ENCODE measurements around the gene S1PR5. TPM values are rescaled to one million over a fixed set of nuclear protein-coding genes. Genes with fewer than 3 reads are reported as not detected.

S1PR5 gene
- total RNA-seq, 1 experiment from 2014 or later, result 0.41 TPM

- BruUV-seq (replicated peaks), result no TSS peak
- intact Hi-C loops (cut with micrococcal nuclease; ENCODE audit: unreplicated experiment), result loop anchor here (5.0 kb wide), 1 partner anchor 65 kb away; the partner anchor contains the start of genes CDKN2D and KRI1
Measured at GRCh38 chr19:10502524-10503001, 14.7 kb downstream of the S1PR5 start.

DNA sequence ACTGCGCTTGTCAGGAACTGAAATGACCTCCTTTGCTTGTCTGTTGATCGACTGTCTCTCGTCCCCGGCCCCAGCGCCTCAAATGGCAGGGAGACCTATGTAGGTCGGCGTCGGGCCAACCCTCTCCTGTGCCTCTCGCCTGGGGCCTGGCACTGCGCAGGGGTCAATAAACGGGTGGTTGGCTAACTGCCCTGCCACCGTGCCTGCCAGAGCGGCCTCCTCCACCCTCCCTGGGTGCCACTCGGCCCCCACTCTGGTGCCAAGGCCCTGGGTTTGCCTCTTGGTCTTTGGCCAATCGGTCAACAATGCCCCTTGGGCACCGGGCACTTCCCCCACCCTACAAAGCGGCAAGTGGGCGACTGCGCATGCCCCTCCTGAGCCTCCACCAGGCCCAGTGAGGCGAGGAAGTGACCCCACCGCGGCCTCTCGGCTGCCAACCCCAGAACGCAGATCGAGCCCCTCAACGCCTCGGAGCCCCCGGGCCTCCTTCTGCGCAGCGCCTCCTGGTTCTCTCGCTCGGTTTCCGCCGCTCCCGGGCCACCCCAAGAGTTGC lies 15.2 kb downstream of the S1PR5 start:
- peak; percentile 40 for DNase-seq (ENCODE audit: low spot score)
- BruUV-seq (replicated peaks), result TSS peak; percentile 57

More at GRCh38 chr19:10502524-10503001, 14.7 kb downstream of the S1PR5 start:
- Histone ChIP-seq H3K9me3 (ENCODE audit: low read depth, low read length, poor library complexity, severe bottlenecking) (no peaks in the 10 kb centered on the region), H3K27me3 (replicated peaks; ENCODE audit: insufficient read depth, low read depth, low read length, poor library complexity) (no peaks in the 10 kb centered on the region), H3K4me3 (ENCODE audit: low read depth, low read length, poor library complexity, severe bottlenecking) (peak overlapping the region; percentile 90), H3K27ac (ENCODE audit: low read depth, low read length, poor library complexity, severe bottlenecking) (peak overlapping the region; percentile 99), H3K4me1 (ENCODE audit: insufficient read depth, low read length, poor library complexity, severe bottlenecking) (no peaks in the 10 kb centered on the region), H3K36me3 (ENCODE audit: insufficient read depth, low read length, poor library complexity, severe bottlenecking) (peaks cover 23% of the 10 kb centered on the region)
- ChIA-PET POLR2A (ENCODE audit: low non-redundant PET) (no interaction called here), CTCF (no interaction called here)
- no peak for TF ChIP-seq CTCF (conservative IDR thresholded peaks at IDR 0.05; ENCODE audit: low read depth, low read length)
- TF ChIP-seq EZH2 (IDR thresholded peaks at IDR 0.05; ENCODE audit: borderline replicate concordance, low read depth, low read length, poor library complexity, severe bottlenecking), result no peak
- DNase-seq (ENCODE audit: low spot score), result peak; percentile 95

DNA sequence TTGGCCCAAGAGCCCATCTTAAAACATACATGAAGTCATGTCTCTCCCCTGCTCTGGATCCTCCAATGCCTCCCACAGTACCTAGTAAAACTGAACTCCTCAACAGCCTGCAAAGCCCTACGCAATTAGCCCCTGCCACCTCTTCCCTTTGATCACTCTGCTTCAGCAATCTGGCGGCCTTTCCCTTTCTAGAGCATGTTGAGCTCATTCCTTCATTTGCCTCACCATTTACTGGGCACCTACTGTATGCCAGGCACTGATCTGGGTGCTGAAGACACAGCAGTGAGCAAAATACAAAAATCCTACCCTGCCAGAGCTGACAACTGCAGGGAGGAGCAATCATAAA lies 17.0 kb downstream of the S1PR5 start:
- H3K27me3 ChIP-seq (replicated peaks; ENCODE audit: insufficient read depth, low read depth, low read length, poor library complexity), result no peaks in the 10 kb centered on the region
- no peaks in the 10 kb centered on the region for H3K4me1 ChIP-seq (ENCODE audit: insufficient read depth, low read length, poor library complexity, severe bottlenecking)
- H3K4me3 ChIP-seq (ENCODE audit: low read depth, low read length, poor library complexity, severe bottlenecking), result no peak overlapping the region
- BruUV-seq (replicated peaks), result no TSS peak
- POLR2A ChIA-PET (ENCODE audit: low non-redundant PET), result no interaction called here
- TF ChIP-seq EZH2 (IDR thresholded peaks at IDR 0.05; ENCODE audit: borderline replicate concordance, low read depth, low read length, poor library complexity, severe bottlenecking) (no peak), CTCF (conservative IDR thresholded peaks at IDR 0.05; ENCODE audit: low read depth, low read length) (no peak)
- no peaks in the 10 kb centered on the region for H3K9me3 ChIP-seq (ENCODE audit: low read depth, low read length, poor library complexity, severe bottlenecking)
- intact Hi-C loops (cut with micrococcal nuclease; ENCODE audit: unreplicated experiment), result loop anchor here (5.0 kb wide), 1 partner anchor 67 kb away; the partner anchor contains the start of genes CDKN2D and KRI1
- DNase-seq (ENCODE audit: low spot score), result no peak
- H3K27ac ChIP-seq (ENCODE audit: low read depth, low read length, poor library complexity, severe bottlenecking), result no peak overlapping the region
- CTCF ChIA-PET, result interaction anchor here (0.6 kb wide), 1 partner anchor 32 kb away, joined by 3 read pairs; no protein-coding TSS in a partner anchor
- H3K36me3 ChIP-seq (ENCODE audit: insufficient read depth, low read length, poor library complexity, severe bottlenecking), result peaks cover 33% of the 10 kb centered on the region

More for the DNA sequence above, 15.2 kb downstream of the S1PR5 start:
- H3K4me1 ChIP-seq (ENCODE audit: insufficient read depth, low read length, poor library complexity, severe bottlenecking), result no peaks in the 10 kb centered on the region
- H3K36me3 ChIP-seq (ENCODE audit: insufficient read depth, low read length, poor library complexity, severe bottlenecking), result peaks cover 26% of the 10 kb centered on the region
- POLR2A ChIA-PET (ENCODE audit: low non-redundant PET), result no interaction called here
- H3K27me3 ChIP-seq (replicated peaks; ENCODE audit: insufficient read depth, low read depth, low read length, poor library complexity), result no peaks in the 10 kb centered on the region
- TF ChIP-seq CTCF (conservative IDR thresholded peaks at IDR 0.05; ENCODE audit: low read depth, low read length) (no peak), EZH2 (IDR thresholded peaks at IDR 0.05; ENCODE audit: borderline replicate concordance, low read depth, low read length, poor library complexity, severe bottlenecking) (no peak)
- CTCF ChIA-PET, result no interaction called here
- H3K4me3 ChIP-seq (ENCODE audit: low read depth, low read length, poor library complexity, severe bottlenecking), result peak overlapping the region; percentile 90
- no peaks in the 10 kb centered on the region for H3K9me3 ChIP-seq (ENCODE audit: low read depth, low read length, poor library complexity, severe bottlenecking)
- intact Hi-C loops (cut with micrococcal nuclease; ENCODE audit: unreplicated experiment), result loop anchor here (5.0 kb wide), 1 partner anchor 65 kb away; the partner anchor contains the start of genes CDKN2D and KRI1
- H3K27ac ChIP-seq (ENCODE audit: low read depth, low read length, poor library complexity, severe bottlenecking), result peak overlapping the region; percentile 99

Data from A673 (cell line).